NCI-H345 (cell line): Measurements from ENCODE around the gene MED22.
"Not testable (repeated sequence)": the region's sequence is repeated elsewhere in the genome, so short reads cannot be mapped to it uniquely, and the experiment has no call there.

Experiments
- DNase-seq: peaks from one replicate; lab custom pipeline; 2025; lab: John Stamatoyannopoulos, UW

Gene MED22

DNA sequence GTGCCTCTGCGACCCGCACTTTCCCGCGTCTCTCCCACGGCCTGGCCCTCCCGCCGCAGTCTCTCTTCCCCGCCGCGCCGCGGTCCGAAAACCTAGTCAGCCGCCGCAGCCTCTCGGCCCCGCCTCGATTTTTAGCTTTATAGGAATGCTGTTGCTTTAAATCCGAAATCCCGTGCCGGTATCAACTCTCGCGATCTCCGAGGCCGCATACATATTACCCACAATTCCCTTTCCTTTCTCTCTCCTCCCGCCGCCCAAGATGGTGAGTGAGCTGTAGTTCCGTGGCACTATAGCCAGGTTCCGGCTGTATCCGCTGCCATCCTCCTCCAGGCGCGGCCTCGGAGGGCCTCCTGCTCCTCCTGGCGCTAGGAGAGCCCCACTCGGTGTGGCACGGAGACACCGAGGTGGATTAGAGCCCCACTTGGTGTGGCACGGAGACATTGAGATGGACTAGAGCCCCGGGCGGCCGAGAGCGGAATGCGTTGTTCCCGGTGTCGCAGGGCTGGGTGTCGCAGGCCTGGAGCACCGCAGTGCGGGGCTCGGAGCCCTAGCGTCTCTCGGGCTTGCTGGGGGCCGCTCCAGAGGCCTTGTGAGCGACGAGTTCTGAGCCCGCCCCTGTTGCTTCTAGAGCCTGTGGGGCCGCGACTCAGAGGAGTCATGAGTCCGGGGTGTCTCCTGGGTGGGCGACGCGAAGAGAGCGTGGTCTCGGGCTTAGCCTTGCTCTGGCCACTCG lies at the start of gene MED22, which contains the start of gene RPL7A:
Gene MED22, minus strand, starts transcription at position 147 of the 733 bp plus-strand sequence. CDS start 1,469 bp downstream, outside the sequence.
Gene RPL7A, plus strand, starts transcription at position 234 of the 733 bp plus-strand sequence. Its CDS starts 26 bp downstream, at position 260.
- peak; percentile 97 for DNase-seq

DNA sequence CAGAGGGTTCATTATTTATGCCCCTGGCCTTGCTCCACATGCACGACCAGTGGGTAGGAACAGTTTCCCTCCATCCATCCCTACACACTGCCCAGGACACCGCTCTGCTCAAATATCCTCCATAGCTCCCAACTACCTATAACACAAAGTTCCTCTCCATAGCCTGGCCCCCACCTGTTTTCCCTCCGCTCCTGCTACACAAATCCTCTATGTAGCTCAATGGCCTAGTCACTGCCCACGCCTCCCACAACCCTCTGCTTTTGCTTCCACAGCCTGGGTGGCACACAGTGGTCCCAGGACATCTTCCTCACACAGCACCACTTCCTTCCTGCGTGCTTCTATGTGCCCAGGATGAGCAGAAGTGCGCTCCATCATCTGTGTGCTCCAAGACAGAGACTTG lies 49.4 kb upstream of the MED22 start:
- no peak for DNase-seq

DNA sequence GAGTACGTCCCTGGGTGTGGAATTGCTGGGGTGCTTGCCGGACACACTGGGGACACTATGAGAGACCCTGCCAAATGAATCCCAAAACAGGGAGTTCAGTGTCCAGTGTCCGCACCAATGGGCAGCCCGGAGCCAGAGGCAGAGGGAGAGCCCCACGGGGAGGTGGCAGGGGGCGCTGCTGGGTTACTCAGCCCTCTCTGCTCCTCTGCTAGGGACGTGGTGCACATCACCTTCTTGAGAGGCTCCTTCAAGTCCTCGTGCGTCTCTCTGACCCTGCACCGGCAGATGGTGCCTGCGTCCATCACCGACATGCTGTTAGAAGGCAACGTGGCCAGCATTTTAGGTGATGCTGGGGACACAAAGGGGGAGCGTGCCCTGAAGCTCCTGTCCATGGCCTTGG lies 49.0 kb upstream of the MED22 start:
- no peak for DNase-seq

DNA sequence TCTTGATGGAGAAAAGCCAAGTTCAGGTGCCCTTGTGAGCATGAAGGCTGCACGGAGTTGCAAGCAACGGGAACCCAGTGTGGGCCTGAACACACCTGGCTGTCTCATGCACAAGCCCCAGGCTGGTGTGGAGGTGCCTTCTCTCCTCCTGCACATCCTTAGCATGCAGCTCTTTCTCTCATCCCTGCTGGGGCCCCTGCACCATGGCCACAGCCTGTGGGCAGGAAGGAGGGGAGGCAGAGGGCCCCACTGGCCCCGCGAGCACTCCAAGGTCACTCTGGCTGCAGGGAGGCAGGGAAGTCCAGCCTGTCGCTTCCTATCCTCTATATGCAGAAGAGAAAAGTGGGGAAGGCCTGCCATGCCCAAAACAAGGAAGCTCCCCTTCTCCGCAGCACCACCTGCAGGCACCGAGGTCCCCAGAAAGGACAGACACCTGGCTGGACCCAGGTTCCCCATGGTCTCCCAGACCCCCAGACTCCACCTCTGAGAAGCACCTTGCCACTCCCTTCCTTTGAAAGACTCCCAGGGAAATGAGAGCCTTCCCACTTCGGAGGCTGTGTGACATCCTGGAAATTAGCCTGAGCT lies 46.8 kb upstream of the MED22 start:
- DNase-seq: no peak

DNA sequence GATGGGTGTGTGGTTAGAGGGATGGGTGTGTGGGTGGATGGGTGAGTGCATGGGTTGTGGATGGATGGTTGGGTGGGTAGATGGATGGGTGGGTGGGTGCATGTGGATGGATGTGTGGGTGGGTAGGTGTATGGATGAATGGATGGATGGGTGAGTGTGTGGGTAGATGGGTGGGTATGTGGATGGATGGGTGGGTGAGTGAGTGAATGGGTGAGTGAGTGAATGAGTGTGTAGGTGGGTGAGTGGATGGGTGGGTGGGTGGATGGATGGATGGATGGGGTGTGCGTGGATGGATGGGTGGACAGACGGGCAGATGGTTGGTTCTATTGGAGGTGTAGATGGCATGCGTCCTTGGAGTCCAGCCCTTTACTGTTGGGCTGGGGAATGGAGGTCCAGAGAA lies 45.5 kb upstream of the MED22 start:
- no peak for DNase-seq

DNA sequence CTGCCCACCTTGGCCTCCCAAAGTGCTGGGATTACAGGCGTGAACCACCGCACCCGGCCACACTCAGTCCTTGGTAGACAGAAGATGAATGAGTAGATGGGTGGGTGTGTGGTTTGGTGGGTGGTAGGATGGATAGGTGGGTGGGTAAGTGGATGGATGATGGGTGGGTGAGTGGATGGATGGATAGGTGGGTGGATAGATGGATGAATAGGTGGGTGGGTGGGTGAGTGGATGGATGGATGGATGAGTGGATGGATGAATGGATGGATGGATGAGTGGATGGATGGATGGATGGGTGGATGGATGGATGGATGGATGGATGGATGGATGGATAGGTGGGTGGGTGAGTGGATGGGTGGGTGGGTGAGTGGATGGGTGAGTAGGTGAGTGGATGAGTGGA lies 44.4 kb upstream of the MED22 start:
- not testable (repeated sequence) for DNase-seq

GRCh38 chr9:133391449-133391848 lies 43.5 kb upstream of the MED22 start:
- not testable (repeated sequence) for DNase-seq

GRCh38 chr9:133390713-133391112 lies 42.8 kb upstream of the MED22 start:
- no peak for DNase-seq

GRCh38 chr9:133389562-133389961 lies 41.6 kb upstream of the MED22 start:
- no peak for DNase-seq

- DNase-seq: no peak
These were observed 41.2 kb upstream of the MED22 start for GRCh38 chr9:133389025-133389557.

DNA sequence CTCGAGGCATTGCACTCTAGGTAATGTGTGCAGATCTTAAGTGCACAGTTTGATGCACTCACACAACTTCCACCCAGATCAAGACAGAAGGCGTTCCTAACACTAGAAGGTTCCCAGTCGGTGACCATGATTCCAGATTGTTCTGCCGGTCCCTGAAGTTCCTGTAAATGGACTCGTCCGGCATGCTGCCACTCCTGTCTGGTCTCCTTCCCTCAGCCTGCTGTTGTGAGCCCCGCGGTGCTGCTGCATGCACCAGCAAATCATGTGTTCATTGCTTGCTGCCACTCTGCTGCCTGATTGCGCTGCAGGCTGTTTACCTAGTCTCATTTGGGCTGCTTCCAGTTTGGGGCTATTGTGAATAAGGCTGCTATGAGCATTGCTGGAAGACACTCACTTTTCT lies 39.7 kb upstream of the MED22 start:
- peak; percentile 79 for DNase-seq

- no peak for DNase-seq
These were observed 38.4 kb upstream of the MED22 start for GRCh38 chr9:133386338-133386737.

DNA sequence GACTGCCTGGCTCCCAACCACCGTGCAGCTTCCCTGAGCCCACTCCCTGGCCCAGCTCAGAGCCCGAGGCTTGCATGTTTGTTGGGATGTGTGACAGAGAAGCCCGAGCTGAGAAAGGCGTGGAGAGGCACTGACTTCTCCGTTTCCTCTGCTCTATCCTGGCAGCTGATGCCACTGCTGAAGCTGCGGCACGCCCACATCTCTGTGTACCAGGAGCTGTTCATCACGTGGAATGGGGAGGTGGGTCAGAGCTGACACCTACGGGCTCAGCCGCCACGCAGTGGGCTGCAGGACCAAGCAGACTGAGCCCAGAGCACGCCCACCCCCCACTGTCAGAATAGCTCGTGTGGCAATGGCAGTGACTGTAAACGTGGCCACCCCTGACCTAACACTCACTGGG lies 37.5 kb upstream of the MED22 start:
- no peak for DNase-seq

GRCh38 chr9:133384736-133385321 lies 36.9 kb upstream of the MED22 start:
- DNase-seq: no peak

DNA sequence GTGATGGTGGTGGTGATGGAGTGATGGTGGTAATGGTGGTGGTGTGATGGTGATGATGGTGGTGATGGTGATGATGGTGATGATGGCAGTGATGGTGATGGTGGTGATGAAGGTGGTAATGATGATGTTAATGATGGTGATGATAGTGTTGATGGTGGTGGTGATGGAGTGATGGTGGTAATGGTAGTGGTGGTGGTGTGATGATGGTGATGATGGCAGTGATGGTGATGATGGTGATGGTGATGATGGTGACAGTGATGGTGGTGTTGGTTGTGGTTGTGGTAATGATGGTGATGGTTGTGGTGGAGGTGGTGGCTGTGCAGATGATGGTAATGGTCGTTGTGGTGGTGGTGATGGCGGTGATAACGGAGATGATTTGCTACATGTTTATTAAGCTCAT lies 35.5 kb upstream of the MED22 start:
- no peak for DNase-seq

DNA sequence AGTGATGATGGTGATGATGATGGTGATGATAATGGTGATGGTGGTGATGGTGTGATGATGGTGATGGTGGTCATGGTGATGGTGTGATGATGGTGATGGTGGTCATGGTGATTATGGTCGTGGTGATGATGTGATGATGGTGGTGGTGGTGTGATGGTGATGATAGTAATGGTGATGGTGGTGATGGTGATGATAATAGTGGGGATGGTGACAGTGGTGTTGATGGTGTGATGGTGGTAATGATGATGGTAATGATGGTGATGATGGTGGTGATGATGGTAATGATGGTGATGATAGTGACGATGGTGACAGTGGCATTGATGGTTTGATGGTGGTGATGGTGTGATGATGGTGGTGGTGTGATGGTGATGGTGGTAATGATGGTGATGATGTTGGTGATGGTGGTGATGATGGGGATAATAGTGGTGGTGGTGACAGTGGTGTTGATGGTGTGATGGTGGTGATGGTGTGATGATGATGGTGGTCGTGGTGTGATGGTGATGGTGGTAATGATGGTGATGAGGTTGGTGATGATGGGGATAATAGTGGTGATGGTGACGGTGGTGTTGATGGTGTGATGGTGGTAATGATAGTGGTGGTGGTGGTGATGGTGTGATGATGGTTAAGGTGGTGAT lies 34.7 kb upstream of the MED22 start:
- DNase-seq: no peak

- no peak for DNase-seq
These were observed 32.8 kb upstream of the MED22 start for GRCh38 chr9:133380734-133381133.

- DNase-seq: no peak
These were observed 31.5 kb upstream of the MED22 start for GRCh38 chr9:133379153-133380086.

- DNase-seq: peak; percentile 11
These were observed 30.6 kb upstream of the MED22 start for GRCh38 chr9:133378408-133378962.

GRCh38 chr9:133377721-133378216 lies 29.8 kb upstream of the MED22 start:
- peak; percentile 23 for DNase-seq

DNA sequence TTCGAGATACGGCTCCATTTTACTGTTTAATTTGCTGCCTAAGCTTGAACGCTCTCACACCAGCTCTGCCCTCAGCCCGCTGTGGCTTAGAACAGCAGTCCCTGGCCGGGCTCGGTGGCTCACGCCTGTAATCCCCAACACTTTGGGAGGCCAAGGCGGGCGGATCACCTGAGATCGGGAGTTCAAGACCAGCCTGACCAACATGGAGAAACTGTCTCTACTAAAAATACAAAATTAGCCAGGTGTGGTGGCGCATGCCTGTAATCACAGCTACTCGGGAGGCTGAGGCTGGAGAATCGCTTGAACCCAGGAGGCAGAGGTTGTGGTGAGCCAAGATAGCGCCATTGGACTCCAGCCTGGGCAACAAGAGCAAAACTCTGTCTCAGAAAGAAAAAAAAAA lies 29.3 kb upstream of the MED22 start:
- not testable (repeated sequence) for DNase-seq
